Measurements from ENCODE around the gene TMPRSS6. TPM values are rescaled to one million over a fixed set of nuclear protein-coding genes. Genes with fewer than 3 reads are reported as not detected.

TMPRSS6 gene
- total and polyA plus RNA-seq, 2 donors (not counting 1 experiment from before 2014, with no cell fraction given) = 0.03 TPM; not detected in 1

- H3K4me1 ChIP-seq (ENCODE audit: control insufficient read depth in 2 of 2, insufficient read depth in 2 of 2, low read length in 2 of 2) = peaks cover 9 to 15% of the 10 kb centered on the region in 2 donors
- ATAC-seq (ENCODE audit: low read depth) (no peak), DNase-seq (no peak)
- no peak overlapping the region for H3K4me3 ChIP-seq (ENCODE audit: control extremely low read depth in 1 of 5, extremely low read depth in 1 of 5, insufficient read depth in 1 of 5, low read depth in 2 of 5, low read length in 4 of 5)
- peaks cover 5% of the 10 kb centered on the region for H3K79me2 ChIP-seq (ENCODE audit: control insufficient read depth, insufficient read depth, low read length)
- H3K36me3 ChIP-seq (replicated peaks in 1 of 2; ENCODE audit: control extremely low read depth in 1 of 2, control insufficient read depth in 1 of 2, extremely low read depth in 1 of 2, insufficient read depth in 2 of 2, low read length in 1 of 2) = no peaks in the 10 kb centered on the region
- Mint-ChIP-seq H3K27me3 (no peaks in the 10 kb centered on the region), H3K9me3 (ENCODE audit: insufficient read depth) (no peaks in the 10 kb centered on the region), H3K4me1 (peaks cover 18% of the 10 kb centered on the region), H3K27ac (no peak overlapping the region), H3K4me3 (no peak overlapping the region)
- no peaks in the 10 kb centered on the region for H4K20me1 ChIP-seq (ENCODE audit: control insufficient read depth, insufficient read depth, low read length, poor library complexity, severe bottlenecking)
- ChIA-PET CTCF (no interaction called here), POLR2A (no interaction called here)
- TF ChIP-seq CTCF (IDR thresholded peaks at IDR 0.05) (no peak), EZH2 (IDR thresholded peaks at IDR 0.05; ENCODE audit: borderline replicate concordance, insufficient read depth, low read depth, low read length, poor library complexity, severe bottlenecking) (no peak)
- H3K27ac ChIP-seq (ENCODE audit: low read length in 2 of 2) = no peak overlapping the region
- no peak overlapping the region for H3K4me2 ChIP-seq (replicated peaks; ENCODE audit: low read depth, low read length, poor library complexity, severe bottlenecking)
- H3K9ac ChIP-seq (ENCODE audit: low read length) = no peak overlapping the region
- H2AFZ ChIP-seq (ENCODE audit: insufficient read depth, low read depth, low read length, poor library complexity, severe bottlenecking) = no peak overlapping the region
- intact Hi-C loops (cut with micrococcal nuclease) = no loop called here
- no peaks in the 10 kb centered on the region for H3K9me3 ChIP-seq (ENCODE audit: control extremely low read depth in 1 of 3, control insufficient read depth in 2 of 3, insufficient read depth in 1 of 3, low read length in 2 of 3)
- 97% methylated on average over 69 of the region's 71 CpGs for WGBS (ENCODE audit: insufficient coverage)
- H3K27me3 ChIP-seq (replicated peaks in 1 of 4; ENCODE audit: control extremely low read depth in 1 of 4, control insufficient read depth in 3 of 4, insufficient read depth in 4 of 4, low read length in 3 of 4) = no peaks in the 10 kb centered on the region
These were observed 85.0 kb downstream of the TMPRSS6 start for GRCh38 chr22:37024339-37025157.

GRCh38 chr22:37023743-37024338 is 85.7 kb downstream of the TMPRSS6 start:
- TF ChIP-seq EZH2 (IDR thresholded peaks at IDR 0.05; ENCODE audit: borderline replicate concordance, insufficient read depth, low read depth, low read length, poor library complexity, severe bottlenecking) (no peak), CTCF (IDR thresholded peaks at IDR 0.05) (no peak)
- H3K9ac ChIP-seq (ENCODE audit: low read length) = no peak overlapping the region
- no peak for DNase-seq
- H3K27ac ChIP-seq (ENCODE audit: low read length in 2 of 2) = no peak overlapping the region
- no peaks in the 10 kb centered on the region for H3K9me3 ChIP-seq (ENCODE audit: control extremely low read depth in 1 of 3, control insufficient read depth in 2 of 3, insufficient read depth in 1 of 3, low read length in 2 of 3)
- Mint-ChIP-seq H3K27ac (no peak overlapping the region), H3K4me3 (no peak overlapping the region), H3K27me3 (no peaks in the 10 kb centered on the region), H3K9me3 (ENCODE audit: insufficient read depth) (no peaks in the 10 kb centered on the region), H3K4me1 (peaks cover 18% of the 10 kb centered on the region)
- intact Hi-C loops (cut with micrococcal nuclease) = no loop called here
- no peaks in the 10 kb centered on the region for H3K36me3 ChIP-seq (replicated peaks in 1 of 2; ENCODE audit: control extremely low read depth in 1 of 2, control insufficient read depth in 1 of 2, extremely low read depth in 1 of 2, insufficient read depth in 2 of 2, low read length in 1 of 2)
- no peak for ATAC-seq (ENCODE audit: low read depth)
- H3K79me2 ChIP-seq (ENCODE audit: control insufficient read depth, insufficient read depth, low read length) = peaks cover 5% of the 10 kb centered on the region
- H3K4me1 ChIP-seq (ENCODE audit: control insufficient read depth in 2 of 2, insufficient read depth in 2 of 2, low read length in 2 of 2) = peaks cover 9 to 17% of the 10 kb centered on the region in 2 donors
- H3K4me2 ChIP-seq (replicated peaks; ENCODE audit: low read depth, low read length, poor library complexity, severe bottlenecking) = no peak overlapping the region
- no peak overlapping the region for H3K4me3 ChIP-seq (ENCODE audit: control extremely low read depth in 1 of 5, extremely low read depth in 1 of 5, insufficient read depth in 1 of 5, low read depth in 2 of 5, low read length in 4 of 5)
- H2AFZ ChIP-seq (ENCODE audit: insufficient read depth, low read depth, low read length, poor library complexity, severe bottlenecking) = no peak overlapping the region
- no peaks in the 10 kb centered on the region for H4K20me1 ChIP-seq (ENCODE audit: control insufficient read depth, insufficient read depth, low read length, poor library complexity, severe bottlenecking)
- H3K27me3 ChIP-seq (replicated peaks in 1 of 4; ENCODE audit: control extremely low read depth in 1 of 4, control insufficient read depth in 3 of 4, insufficient read depth in 4 of 4, low read length in 3 of 4) = no peaks in the 10 kb centered on the region
- ChIA-PET CTCF (no interaction called here), POLR2A (no interaction called here)
- 98% methylated on average over 34 of the region's 34 CpGs for WGBS (ENCODE audit: insufficient coverage)
